Measurements from ENCODE around the gene IL4R. TPM values are rescaled to one million over a fixed set of nuclear protein-coding genes. Genes with fewer than 3 reads are reported as not detected.
A peak's percentile ranks its signal among the peaks of the same experiment; 100 is the strongest.
"Not testable (repeated sequence)": the region's sequence is repeated elsewhere in the genome, so short reads cannot be mapped to it uniquely, and the experiment has no call there.

Gene IL4R
- total RNA-seq, 1 donor from 2014 or later, result 14.0 TPM

DNA sequence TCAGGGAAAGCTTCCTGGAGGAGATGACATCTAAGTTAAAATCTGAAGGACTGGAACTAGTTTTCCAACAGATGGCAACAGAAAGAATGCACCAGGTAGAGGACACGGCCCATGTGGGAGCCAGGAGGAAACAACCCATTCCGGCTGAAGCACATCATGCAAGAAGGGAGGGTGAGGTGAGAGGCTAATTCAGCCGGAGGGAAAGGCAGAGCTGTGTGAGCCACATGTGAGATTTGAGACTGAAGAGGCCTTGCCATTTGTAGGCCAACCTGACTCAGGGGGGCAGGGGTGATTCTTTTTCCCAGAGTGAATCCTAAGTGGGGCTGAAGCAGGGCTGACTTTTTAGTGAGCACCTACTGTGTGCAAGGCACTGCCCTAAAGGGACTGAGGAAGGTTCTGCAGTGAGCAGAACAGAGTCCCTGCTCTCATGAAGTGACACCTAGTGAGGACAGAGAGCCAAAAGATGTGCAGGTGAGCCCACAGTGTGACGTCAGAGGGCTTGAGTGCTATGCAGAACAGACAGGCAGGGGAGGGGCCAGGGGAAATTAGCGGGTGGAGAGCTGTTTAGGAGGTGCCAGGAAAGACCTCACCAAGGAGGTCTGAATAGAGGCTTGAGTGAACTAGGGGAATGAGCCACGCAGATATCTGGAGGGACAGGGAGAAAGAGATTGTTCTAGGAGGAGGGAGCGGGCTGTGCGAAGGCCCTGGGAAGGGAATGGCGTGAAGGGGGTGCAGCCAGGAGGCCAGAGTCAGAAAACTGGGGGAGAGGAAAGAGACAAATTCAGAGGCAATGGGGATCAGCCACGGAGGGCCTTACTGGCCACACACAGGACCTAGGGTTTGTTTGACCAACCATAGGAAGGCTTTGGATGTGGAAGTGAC, 68.4 kb downstream of the IL4R start:
- no peak for DNase-seq

DNA sequence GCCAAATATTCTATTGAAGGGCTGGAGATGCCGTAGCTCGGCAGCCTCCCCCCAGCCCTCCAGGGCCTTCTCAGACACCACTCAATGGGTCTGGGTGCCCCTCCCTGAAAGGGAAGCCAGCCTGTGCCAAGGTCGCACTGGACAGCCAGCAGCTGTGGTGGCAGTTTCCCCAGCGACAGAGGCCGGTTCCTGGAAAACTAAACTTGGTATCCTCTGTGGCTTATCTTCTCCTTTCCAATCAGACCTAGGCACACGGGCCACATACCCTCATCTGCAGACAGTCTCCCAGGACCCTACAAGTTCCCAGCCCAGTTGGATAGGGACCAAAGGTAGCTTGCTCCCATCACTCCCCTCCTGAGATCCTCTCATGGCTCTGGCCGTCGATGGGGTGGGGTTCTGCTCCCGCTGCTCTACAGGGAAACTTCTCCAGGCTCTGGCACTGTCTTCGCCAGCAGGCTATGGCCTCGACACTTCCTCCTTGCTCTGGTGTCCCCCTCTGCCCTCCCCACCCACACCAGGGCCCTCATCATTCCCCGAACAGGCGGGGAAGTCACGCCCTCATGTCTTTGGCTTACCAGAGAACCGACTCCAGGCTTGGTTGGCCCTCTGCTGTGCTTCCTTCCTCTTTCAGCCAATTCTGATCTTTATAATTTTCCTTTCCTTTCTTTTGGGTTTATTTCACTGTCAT, 69.9 kb downstream of the IL4R start:
- DNase-seq, result no peak

DNA sequence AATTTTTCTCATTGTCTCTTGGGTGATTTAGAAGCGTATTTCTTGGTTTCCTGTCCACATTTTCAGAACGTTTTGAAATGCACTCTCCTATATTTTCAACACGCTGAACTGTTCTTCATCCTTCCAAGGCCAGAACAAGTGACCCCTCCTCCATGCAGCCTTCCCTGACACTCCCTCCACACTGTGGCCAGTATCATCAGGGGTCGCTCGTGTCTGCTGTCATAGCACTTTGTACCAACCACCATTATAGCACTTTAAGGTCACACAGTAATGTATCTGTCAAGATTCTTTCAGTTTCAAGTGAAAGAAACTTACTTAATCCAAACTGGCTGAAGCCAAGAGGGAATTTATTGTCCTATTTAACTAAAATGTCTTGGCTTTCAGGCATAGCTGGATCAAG, 70.7 kb downstream of the IL4R start:
- DNase-seq, result no peak

DNA sequence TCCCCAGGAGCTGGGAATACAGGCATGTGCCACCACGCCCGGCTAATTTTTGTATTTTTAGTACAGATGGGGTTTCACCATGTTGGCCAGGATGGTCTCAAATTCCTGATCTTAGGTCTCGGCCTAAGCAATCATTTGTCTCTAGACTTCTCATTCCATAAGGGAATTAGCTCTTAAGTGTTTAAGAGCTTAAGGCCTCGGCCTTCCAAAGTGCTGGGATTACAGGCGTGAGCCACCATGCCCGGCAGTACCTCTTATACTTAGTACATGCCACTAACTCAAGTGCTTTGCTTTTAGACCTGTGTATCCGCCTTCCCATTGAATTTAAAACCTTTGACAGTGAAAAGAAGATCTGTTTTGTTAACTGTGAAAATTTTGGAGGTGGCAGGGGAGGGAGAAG, 71.6 kb downstream of the IL4R start:
- no peak for DNase-seq

DNA sequence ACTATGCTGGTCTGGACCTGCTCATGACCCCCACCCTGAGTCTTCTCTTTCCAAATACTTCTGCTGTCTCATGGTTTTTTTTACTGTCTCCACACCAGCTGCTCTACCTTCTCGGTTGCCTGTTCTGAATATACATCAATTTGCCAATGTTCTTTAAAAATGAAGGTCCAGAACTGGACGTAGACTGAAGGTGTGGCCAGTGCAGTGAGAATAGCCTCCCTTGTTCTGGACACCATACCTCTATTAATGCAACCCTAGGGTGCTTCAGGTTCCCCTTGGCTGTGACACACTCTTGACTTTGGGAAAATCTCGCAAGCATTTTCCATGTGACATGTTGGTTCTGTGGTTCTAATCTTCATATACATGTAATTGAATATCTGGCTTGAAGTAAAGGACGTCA, 72.9 kb downstream of the IL4R start:
- DNase-seq, result no peak

DNA sequence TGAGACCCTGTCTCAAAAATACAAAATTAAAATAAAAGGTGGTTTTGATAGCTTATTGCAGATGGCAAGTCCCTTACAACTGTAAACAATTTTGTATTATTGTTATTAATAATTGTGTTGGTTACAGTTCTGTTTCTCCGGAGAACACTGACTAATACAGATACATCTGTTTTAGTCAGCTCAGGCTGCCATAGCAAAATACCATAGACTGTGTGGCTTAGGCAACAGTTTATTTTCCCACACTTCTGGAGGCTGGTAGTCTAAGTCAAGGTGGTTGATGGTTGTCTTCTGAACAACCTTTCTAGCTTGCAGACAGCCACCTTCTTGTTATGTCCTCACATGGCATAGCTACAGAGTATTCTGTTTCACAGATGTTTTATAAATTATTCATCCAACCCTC, 74.0 kb downstream of the IL4R start:
- no peak for DNase-seq

DNA sequence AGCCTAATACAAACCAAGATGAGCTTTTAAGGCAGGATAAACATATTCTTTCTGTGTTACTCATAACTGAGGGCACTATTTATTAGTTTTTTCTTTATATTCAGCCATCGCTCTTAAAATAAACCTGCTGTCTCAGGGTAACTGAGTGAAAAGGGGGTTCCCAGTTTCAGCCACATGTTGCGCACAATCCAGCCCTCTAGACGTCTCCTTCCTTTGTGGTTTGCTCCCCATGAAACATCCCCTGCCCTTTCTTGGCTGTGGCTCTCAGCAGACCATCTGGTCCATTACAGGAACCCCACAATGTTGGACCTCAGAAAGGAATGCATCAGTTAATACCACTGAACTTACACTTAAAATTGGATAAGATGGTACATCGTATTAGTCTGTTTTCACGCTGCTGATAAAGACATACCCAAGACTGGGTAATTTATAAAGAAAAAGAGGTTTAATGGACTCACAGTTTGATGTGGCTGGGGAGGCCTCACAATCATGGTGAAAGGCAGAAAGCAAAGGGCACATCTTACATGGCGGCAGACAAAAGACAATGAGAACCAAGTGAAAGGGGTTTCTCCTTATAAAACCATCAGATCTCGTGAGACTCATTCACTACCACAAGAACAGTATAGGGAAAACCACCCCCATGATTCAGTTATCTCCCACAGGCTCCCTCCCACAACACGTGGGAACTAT, 75.6 kb downstream of the IL4R start:
- no peak for DNase-seq

DNA sequence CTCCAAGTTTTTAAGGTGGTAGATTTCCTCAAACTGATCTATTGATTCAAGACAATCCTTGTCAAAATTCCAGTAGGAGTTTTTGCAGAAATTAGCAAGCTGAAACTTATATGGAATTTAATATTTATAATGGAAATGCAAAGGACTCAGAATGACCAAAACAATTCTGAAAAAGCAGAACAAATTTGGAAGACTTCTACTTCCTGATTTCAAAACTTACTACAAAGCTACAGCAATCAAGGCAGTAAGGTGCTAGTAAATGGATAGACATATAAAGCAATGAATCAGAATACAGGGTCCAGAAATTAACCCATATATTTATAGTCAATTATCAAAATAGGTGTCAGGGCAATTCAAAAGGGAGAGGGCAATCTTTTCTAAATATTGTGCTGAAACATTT, 76.4 kb downstream of the IL4R start:
- no peak for DNase-seq

DNA sequence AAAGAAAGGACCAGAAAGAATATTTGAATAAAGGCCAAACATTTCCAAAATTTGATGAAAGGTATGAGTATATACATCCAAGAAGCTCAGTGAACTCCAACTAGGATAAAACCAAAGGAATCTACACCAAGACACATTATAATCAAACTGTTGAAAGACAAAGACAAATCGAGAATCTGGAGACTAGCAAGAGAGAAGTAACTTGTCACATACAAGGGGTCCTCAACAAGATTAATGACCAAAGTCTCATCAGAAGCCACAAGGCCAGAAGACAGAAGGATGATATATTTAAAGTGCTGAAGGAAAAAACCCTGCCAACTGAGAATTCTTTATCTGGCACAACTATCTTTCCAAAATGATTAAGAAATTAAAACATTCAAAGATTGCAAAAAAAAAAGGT, 78.9 kb downstream of the IL4R start:
- DNase-seq, result no peak

DNA sequence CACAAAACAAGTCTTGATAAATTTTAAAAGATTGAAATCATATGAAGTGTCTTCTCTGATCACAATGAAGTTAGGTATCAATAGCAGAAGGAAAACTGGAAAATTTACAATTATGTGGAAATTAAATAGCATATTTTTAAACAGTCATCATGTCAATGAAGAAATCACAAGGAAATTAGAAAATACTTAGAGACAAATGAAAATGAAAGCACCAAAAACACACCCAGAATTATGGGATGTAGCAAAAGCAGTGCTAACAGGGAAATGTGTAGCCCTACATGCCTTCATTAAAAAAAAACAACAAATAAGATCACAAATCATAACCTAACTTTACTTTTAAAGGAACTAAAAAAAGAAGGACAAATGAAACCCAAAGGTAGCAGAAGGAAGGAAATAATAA, 80.7 kb downstream of the IL4R start:
- no peak for DNase-seq

DNA sequence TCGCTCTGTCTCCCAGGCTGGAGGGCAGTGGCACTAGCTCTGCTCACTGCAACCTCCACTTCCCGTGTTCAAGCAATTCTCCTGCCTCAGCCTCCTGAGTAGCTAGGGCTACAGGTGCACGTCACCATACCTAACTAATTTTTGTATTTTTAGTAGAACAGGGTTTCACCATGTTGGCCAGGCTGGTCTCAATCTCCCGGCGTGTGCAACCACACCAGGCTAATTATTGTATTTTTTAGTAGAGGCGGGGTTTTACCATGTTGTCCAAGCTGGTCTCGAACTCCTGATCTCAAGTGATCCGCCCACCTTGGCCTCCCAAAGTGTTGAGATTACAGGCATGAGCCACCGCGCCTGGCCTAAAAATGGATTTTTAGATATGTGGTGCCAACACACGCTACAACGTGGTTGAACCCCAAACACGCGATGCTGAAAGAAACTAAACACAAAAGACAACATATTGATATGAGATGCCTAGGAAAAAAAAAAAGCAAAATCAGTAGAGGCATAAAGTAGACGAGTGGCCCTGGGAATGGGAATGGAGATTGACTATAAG, 84.6 kb downstream of the IL4R start:
- DNase-seq, result not testable (repeated sequence)

DNA sequence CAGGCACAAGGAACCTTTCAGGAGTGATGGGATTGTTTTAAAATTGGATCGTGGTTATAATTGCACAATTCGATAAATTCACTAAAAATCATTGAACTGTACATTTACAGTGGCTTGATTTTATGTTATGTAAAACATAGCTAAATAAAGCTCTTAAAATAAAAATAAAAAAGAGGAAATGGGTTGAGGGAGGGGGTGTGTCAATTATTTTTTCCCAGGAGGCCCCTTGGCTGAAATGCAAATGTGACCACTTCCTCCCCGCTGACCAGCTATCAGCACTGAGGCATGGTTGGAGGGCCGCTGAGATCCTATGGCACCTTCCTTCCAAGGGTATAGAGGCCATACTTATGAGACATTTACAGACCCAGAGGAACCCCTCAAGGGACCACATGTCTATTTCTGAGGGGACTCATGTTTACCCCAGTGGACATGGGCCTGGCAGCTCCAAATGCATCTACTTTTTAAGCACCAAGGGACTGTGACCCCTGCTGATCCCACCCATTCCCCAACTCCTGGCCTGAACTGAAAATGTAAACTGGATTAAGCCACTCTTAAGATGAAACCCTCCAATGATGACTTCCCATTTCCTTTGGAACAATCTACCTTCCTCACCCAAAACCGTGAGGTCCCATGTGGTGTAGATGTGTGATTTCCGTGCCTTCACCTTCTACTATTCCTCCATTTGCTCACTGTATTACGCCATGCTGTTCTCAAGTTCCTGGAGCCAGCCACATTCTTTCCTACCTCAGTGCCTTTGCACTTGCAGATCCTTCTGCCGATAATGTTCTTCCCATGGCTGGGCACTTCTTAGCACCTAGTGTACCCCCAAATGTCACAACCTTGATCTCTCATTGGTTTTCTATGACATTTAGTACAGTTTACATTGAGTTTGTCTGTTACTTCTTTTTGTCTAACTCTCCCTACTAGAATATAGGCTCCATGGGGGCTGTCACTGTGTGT, 85.4 kb downstream of the IL4R start:
- no peak for DNase-seq

DNA sequence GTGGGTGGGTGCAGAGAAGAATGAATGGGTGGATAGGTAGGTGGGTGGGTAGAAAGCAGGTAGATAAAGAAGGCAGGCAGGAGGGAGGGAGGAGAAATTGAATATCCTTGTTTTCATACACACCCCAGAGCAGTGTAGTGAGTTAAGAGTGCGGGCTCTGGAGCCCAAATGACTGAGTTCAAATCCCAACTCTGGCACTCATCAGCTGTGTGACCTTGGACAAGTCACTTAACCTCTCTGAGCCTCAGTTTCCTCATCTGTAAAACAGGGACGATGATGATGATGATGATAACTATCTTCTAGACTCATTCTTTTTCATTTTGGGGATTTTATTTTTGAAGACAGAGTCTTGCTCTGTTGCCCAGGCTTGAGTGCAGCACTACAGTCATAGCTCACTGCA, 86.2 kb downstream of the IL4R start:
- DNase-seq, result no peak

DNA sequence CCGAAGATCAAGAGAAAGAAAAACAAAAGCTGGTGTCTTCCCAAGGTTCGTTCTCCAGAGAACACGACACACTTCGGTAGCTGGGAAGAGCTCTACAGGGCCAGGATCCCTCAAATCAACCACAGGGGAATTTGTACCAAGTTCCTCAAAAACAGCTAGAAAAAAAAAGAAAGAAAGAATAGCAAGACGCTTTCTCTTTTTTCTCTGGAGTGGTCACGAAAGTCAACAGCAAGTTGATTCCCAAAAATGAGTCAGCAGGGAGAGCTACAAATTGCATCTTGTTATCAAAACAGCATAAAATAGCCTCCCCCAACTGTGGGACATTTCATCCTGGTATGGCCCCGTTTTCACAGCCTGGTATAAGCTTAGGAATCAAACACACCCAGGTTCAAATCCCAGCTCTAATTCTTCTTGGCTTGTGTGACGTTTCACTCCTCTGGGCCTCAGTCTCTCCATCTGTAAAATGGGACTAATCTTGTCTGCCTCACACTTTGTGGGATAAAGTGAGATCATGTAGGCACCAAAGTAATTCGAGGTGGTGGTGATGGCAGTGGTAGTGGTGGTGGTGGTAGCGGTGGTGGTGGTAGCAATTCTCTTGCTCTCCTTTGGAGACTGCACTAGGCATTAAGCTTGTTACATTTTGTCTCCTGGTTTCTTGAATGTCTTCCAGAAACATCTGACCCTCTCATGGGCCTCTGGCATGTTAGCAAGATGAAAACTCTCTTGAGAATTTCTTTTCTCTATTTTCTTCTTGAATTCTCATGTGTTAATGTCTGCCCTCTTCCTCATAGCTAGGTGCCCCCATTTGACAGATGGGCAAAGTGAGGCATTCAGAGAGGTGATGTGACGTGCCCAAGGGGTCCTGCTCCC, 87.2 kb downstream of the IL4R start:
- DNase-seq, result no peak

DNA sequence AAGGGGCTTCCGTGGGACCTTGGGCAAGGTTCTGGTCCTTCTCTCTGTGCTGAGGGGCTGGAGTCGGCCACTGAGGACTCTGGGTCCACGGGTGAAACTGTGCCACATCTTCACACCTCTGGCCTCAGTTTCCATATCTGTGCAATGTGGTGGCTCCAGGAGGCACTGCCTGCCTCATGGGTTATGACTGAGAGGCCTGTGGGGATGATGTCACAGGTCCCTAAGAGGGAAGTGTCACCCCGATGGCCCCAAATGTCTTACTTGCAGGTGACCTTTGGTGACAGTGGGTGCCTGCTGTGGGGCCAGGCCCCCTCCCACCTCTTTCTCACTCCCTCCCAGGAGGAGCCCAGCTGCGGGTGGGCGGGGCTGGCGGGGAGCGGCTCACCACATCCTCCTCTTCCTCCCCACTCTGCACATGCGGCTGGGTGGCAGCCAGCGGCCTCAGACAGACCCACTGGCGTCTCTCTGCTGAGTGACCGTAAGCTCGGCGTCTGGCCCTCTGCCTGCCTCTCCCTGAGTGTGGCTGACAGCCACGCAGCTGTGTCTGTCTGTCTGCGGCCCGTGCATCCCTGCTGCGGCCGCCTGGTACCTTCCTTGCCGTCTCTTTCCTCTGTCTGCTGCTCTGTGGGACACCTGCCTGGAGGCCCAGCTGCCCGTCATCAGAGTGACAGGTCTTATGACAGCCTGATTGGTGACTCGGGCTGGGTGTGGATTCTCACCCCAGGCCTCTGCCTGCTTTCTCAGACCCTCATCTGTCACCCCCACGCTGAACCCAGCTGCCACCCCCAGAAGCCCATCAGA, 88.2 kb downstream of the IL4R start, which contains the start of gene IL21R:
IL21R (plus strand) TSS at position 407 of the 801 bp plus-strand sequence. CDS start 27,898 bp downstream, outside the sequence.
- DNase-seq, result peak; percentile 6

DNA sequence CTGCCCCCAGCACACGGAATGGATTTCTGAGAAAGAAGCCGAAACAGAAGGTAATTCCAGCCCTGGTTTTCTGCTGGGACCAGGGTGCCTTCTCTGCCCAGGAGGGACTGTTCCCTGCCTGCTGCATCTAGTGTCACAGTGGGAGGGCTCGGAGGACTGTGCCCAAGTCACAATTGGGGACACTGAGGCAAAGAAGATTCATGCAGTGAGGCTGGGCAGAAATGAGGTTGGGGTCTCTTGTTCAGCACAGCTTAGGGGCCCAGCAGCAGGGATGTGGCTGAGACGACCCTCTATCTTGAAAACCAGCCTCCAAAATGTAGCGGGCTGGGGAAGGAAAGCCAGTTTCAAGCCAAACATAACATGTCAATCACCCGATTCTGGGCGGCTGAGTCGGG, 88.8 kb downstream of the IL4R start:
- no peak for DNase-seq

DNA sequence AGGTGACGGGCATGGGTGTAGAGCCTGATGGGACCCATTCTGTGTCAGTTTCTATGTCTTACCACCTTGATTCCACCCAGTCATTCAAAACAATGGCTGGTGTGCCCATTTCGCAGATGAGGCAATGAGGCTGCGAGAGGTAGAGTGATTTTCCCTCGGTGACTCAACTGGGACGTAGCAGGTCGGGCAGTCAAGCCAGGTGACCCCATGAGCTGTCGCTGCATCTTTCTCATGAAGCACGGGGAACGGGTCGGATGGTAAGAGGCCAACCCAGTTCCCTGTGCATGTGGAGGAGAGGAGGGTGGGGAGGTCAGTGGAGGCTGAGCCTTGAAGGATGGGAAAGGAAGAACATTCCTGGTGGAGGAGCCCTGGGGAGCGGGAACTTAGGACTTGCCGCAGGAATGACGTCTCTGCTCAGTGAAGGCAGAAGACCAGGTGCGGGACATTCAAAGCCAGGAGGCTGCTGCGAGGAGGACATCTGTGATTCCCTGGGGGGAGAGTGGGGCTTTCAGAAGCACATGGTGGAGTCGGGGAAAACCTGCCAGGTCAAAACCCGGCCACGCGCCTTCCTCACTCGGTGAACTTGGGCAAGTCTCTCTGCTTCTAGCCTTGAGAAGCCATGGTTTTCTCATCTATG, 89.3 kb downstream of the IL4R start:
- DNase-seq, result no peak

DNA sequence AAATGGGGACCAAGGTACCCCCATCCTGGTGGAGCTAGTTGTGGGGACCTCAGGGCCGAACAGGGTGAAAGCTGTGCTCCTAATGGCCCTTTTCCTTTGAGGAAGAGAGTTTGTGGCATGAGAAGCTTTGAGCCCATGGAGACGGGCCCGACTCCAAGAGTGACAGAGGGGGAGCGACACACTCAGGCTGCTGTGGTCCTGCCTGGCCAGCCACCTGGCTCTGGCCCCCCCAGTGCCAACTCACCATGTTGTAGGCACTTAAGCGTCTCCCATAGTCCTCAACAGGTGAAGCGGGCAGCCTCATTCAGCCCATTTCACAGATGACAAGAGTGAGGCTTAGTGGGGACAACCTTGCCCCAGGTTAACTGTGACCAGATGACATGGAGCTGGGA, 89.8 kb downstream of the IL4R start:
- DNase-seq, result no peak

DNA sequence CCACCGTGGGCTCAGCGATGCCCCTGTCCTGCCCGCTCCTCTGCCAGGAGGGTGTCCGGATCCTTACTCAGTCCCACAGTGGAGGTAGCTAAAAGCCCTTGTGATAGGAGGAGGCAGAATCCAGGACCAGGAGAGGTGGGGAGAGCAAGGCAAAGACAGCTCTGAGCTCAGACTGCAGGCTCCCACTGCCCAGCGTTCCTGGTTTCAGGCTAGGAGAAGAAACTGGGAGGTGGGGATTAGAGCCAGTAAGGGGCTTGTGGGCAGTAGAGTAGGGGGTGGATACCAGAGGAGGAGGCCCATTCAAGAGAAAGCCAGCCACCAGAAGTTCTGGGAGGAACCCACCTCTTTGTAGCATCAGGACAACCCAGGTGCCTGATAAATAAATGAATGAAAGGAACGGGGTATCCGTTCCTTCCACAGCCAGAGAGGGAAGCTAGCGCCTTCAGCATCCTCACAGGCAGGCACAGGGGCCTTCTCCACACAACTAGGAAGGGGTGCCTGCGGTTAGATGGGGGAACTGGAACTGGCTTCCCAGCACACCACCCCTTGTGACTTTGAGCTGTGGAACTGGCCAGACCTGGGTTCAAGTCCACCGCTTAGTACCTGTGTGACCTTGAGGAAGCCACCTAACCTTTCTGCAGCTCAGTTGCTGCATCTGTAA, 90.5 kb downstream of the IL4R start:
- no peak for DNase-seq
